Measurements from ENCODE around the gene VWA5B2. TPM values are rescaled to one million over a fixed set of nuclear protein-coding genes. Genes with fewer than 3 reads are reported as not detected.

The VWA5B2 gene
- polyA plus RNA-seq, 1 donor from 2014 or later, result 0.33 TPM

- H3K36me3 ChIP-seq (ENCODE audit: insufficient read depth, low read length), result no peaks in the 10 kb centered on the region
- H3K4me3 ChIP-seq (ENCODE audit: low read length), result peak overlapping the region; percentile 88
- H3K9me3 ChIP-seq (ENCODE audit: low read length), result no peaks in the 10 kb centered on the region
- no peak overlapping the region for H3K9ac ChIP-seq (ENCODE audit: low read length)
- no peak overlapping the region for H3K4me2 ChIP-seq (ENCODE audit: low read length)
- no peaks in the 10 kb centered on the region for H4K20me1 ChIP-seq (ENCODE audit: insufficient read depth)
- H2AFZ ChIP-seq (ENCODE audit: low read depth, low read length), result no peak overlapping the region
- H3K27me3 ChIP-seq (ENCODE audit: insufficient read depth, low read depth, low read length), result no peaks in the 10 kb centered on the region
- TF ChIP-seq SMC3 (conservative IDR thresholded peaks at IDR 0.05; ENCODE audit: poor library complexity), result no peak
- TF ChIP-seq POLR2AphosphoS5 (IDR thresholded peaks at IDR 0.05), result no peak
- TF ChIP-seq EP300 (conservative IDR thresholded peaks at IDR 0.05; ENCODE audit: poor library complexity, severe bottlenecking), result no peak
- TF ChIP-seq CTCF (IDR thresholded peaks at IDR 0.05; ENCODE audit: poor library complexity, severe bottlenecking), result no peak
- no peak for TF ChIP-seq RAD21 (conservative IDR thresholded peaks at IDR 0.05)
- TF ChIP-seq MXI1 (conservative IDR thresholded peaks at IDR 0.05; ENCODE audit: poor library complexity, severe bottlenecking), result no peak
- no peak for TF ChIP-seq EZH2 (IDR thresholded peaks at IDR 0.05; ENCODE audit: borderline replicate concordance, insufficient read depth, low read length, poor library complexity, severe bottlenecking)
- no peak for TF ChIP-seq REST (IDR thresholded peaks at IDR 0.05; ENCODE audit: borderline replicate concordance)
- TF ChIP-seq TAF1 (IDR thresholded peaks at IDR 0.05; ENCODE audit: low read depth), result no peak
- no peaks in the 10 kb centered on the region for H3K9me2 ChIP-seq (ENCODE audit: insufficient read depth, low read length)
- H3K79me2 ChIP-seq (replicated peaks; ENCODE audit: insufficient read depth, low read length), result peaks cover 20% of the 10 kb centered on the region
- H3K27ac ChIP-seq (ENCODE audit: low read length), result no peak overlapping the region
- no peaks in the 10 kb centered on the region for H3F3A ChIP-seq (ENCODE audit: insufficient read depth, low read length, poor library complexity, severe bottlenecking)
These were observed 41.3 kb upstream of the VWA5B2 start for GRCh38 chr3:184188080-184188479.

- H3K4me3 ChIP-seq (ENCODE audit: low read length), result no peak overlapping the region
- peaks cover 20% of the 10 kb centered on the region for H3K79me2 ChIP-seq (replicated peaks; ENCODE audit: insufficient read depth, low read length)
- no peak overlapping the region for H2AFZ ChIP-seq (ENCODE audit: low read depth, low read length)
These were observed 40.0 kb upstream of the VWA5B2 start for GRCh38 chr3:184189421-184189820.

More at GRCh38 chr3:184189421-184189820, 40.0 kb upstream of the VWA5B2 start:
- Histone ChIP-seq H3F3A (ENCODE audit: insufficient read depth, low read length, poor library complexity, severe bottlenecking) (no peaks in the 10 kb centered on the region), H3K9me2 (ENCODE audit: insufficient read depth, low read length) (no peaks in the 10 kb centered on the region), H3K4me2 (ENCODE audit: low read length) (no peak overlapping the region), H3K27ac (ENCODE audit: low read length) (no peak overlapping the region), H3K9ac (ENCODE audit: low read length) (no peak overlapping the region), H4K20me1 (ENCODE audit: insufficient read depth) (no peaks in the 10 kb centered on the region), H3K27me3 (ENCODE audit: insufficient read depth, low read depth, low read length) (no peaks in the 10 kb centered on the region), H3K9me3 (ENCODE audit: low read length) (no peaks in the 10 kb centered on the region), H3K36me3 (ENCODE audit: insufficient read depth, low read length) (no peaks in the 10 kb centered on the region)
- TF ChIP-seq CTCF (IDR thresholded peaks at IDR 0.05; ENCODE audit: poor library complexity, severe bottlenecking), result no peak
- no peak for TF ChIP-seq RAD21 (conservative IDR thresholded peaks at IDR 0.05)
- no peak for TF ChIP-seq REST (IDR thresholded peaks at IDR 0.05; ENCODE audit: borderline replicate concordance)
- TF ChIP-seq EP300 (conservative IDR thresholded peaks at IDR 0.05; ENCODE audit: poor library complexity, severe bottlenecking), result no peak
- TF ChIP-seq SMC3 (conservative IDR thresholded peaks at IDR 0.05; ENCODE audit: poor library complexity), result no peak
- no peak for TF ChIP-seq TAF1 (IDR thresholded peaks at IDR 0.05; ENCODE audit: low read depth)
- no peak for TF ChIP-seq EZH2 (IDR thresholded peaks at IDR 0.05; ENCODE audit: borderline replicate concordance, insufficient read depth, low read length, poor library complexity, severe bottlenecking)
- TF ChIP-seq MXI1 (conservative IDR thresholded peaks at IDR 0.05; ENCODE audit: poor library complexity, severe bottlenecking), result no peak
- no peak for TF ChIP-seq POLR2AphosphoS5 (IDR thresholded peaks at IDR 0.05)

All from neural cell (in vitro differentiated cells).